ENCODE measurements around the gene BRICD5. TPM values are rescaled to one million over a fixed set of nuclear protein-coding genes. Genes with fewer than 3 reads are reported as not detected.

The BRICD5 gene
- total RNA-seq, 1 donor: 1.3 TPM

DNA sequence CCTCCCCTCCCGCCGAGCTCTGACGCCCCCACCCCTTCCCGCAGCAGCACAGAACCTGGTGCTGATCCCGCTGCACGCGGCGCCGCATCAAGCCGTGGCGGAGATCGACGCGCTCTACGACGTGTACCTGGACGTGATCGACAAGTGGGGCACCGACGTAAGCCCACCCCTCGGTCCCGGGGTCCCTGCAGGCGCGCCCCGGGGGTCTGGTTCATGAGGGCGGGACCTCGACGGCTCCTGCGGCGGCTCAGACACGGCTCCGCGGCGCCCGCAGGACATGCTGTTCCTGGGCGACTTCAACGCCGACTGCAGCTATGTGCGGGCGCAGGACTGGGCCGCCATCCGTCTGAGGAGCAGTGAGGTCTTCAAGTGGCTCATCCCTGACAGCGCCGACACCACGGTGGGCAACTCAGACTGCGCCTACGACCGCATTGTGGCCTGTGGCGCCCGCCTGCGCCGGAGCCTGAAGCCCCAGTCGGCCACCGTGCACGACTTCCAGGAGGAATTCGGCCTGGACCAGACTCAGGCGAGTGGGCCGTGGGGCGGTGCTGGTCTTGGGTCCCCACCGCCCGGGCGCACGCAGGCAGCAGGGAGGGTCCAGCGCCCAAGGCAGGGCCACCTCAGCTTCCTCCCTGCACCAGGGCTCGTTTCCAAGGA lies 27.0 kb upstream of the BRICD5 start:
- DNase-seq (ENCODE audit: low read depth in 2 of 3, low spot score in 2 of 3): no peak

DNA sequence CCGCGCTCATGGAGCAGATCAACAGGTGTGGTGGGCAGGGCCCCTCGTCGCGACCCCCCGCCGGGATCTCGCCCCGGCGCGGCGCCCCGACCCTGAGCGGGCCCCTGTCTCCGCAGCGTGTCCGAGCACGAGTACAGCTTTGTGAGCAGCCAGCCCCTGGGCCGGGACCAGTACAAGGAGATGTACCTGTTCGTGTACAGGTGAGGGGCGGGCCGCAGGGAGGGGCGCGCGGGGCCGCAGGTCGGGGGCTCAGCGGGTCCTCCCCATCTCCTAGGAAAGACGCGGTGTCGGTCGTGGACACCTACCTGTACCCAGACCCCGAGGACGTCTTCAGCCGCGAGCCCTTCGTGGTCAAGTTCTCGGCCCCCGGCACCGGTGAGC lies 26.4 kb upstream of the BRICD5 start:
- no peak for DNase-seq (ENCODE audit: low read depth in 2 of 3, low spot score in 2 of 3)

DNA sequence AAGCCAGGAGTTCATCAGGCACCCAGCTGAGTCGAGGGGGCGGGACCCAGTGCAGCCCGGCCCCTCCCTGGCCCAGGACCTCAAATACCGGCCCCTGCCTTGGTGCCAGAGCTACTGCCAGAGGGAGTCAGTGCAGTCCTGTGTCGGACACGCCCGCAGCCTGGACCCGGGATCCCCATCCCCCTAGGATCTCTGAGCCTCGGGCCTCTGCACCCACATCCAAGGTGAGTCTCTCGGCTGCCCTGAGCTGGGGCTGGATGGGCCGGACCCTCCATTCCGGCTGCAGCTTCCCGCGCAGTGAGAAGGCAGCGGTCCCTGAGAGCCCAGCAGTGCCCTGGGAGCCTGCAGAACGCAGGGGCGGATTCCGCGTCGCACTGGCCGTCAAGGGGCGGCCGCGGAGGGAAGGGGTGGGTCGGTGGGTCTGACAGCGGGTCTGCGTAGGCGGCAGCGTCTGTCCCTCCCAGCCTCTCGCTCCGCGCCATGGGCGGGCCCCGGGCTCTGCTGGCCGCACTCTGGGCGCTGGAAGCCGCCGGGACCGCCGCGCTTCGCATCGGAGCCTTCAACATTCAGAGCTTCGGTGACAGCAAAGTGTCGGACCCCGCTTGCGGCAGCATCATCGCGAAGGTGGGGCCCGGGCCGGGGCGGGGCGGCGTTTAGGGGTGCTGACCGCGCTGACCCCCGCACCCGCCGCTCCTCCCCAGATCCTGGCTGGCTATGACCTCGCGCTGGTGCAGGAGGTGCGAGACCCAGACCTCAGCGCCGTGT lies 25.9 kb upstream of the BRICD5 start, which contains the start of gene DNASE1L2:
Gene DNASE1L2 (plus strand): TSS at position 108 of the 765 bp plus-strand sequence. CDS start 373 bp downstream, at position 481.
- DNase-seq (ENCODE audit: low read depth in 2 of 3, low spot score in 2 of 3): no peak

DNA sequence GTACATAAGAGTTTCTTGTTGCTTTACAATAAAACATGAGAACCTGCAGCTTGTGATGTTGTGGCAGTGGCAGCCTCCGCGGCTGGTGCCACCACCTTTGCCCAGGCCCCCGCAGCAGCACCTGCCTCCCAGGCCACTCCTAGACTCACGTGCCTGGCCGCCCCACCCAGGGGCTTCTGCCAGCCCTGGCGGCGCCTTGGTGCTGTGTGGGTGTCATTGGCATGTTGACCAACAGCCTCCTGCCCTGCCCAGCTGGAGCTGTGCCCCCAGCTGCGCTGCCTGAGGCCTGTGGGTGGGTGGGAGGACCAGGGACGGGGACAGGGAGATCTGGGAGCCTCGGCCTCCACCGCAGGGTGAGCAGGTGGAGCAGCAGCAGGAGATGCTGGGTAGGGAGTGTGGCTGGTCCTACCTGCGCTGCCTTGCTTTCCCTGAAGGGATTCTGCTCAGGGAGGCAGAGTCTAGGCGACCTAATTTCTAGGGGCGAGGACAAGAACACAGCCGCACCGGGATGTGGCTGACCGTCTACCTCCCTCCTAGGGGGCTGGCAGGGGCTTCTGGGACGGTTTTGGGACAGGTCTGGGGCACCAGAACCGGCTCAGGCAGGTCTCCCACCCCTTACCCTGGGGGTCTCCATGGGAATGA lies 25.2 kb upstream of the BRICD5 start:
- DNase-seq (ENCODE audit: low read depth in 2 of 3, low spot score in 2 of 3): no peak

DNA sequence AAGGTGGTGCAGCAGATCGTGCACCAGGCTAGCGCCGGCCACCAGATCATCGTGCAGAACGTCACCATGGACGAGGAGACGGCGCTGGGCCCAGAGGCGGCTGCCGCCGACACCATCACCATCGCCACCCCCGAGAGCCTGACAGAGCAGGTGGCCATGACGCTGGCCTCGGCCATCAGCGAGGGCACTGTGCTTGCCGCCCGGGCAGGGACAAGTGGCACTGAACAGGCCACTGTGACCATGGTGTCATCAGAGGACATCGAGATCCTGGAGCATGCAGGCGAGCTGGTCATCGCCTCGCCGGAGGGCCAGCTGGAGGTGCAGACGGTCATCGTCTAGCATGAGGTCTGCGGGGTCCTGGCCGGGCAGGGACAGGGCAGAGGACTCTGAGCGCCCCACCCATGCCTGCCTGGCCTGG lies 24.6 kb upstream of the BRICD5 start:
- DNase-seq (ENCODE audit: low read depth in 2 of 3, low spot score in 2 of 3): no peak

DNA sequence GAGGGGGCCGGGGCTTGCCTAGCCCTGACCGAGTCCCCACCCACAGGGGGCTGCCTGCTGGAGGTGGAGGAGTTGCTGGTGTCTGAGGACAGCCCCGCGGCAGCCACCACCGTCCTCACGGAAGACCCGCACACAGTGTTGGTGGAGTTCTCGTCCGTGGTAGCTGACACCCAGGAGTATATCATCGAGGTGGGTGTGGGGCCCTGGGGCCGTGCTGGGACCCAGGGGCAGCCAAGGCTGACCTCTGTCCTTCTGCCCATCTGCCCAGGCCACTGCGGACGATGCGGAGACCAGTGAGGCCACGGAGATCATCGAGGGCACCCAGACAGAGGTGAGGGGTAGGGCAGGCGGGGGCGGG lies 24.1 kb upstream of the BRICD5 start:
- no peak for DNase-seq (ENCODE audit: low read depth in 2 of 3, low spot score in 2 of 3)

DNA sequence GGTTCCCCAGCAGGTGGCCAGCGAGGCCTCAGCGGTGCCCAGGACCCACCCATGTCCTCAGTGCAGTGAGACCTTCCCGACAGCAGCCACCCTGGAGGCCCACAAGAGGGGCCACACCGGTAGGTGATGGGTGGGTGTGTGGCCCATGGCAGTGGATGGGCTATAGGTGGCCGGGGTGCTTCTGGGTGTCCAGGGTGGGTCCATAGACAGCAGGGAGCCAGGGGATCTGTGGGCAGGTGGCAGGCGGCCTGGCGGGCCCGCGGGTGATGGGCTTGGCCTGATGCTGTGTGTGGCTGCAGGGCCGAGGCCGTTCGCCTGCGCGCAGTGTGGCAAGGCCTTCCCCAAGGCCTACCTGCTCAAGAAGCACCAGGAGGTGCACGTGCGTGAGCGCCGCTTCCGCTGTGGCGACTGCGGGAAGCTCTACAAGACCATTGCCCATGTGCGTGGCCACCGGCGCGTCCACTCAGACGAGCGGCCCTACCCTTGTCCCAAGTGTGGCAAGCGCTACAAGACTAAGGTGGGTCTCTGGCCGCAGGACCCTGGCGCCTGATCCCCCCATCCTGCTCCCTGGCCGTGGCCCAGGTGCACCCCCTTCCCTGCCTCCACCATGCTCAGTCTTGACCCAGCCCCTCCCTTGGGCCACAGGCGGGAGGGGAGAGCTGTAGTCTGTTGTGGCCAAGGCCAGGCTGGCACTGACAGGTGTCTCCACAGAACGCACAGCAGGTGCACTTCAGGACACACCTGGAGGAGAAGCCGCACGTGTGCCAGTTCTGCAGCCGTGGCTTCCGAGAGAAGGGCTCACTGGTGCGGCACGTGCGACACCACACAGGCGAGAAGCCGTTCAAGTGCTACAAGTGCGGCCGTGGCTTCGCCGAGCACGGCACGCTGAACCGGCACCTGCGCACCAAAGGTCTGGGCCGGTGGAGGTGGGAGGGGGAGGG lies 23.5 kb upstream of the BRICD5 start:
- no peak for DNase-seq (ENCODE audit: low read depth in 2 of 3, low spot score in 2 of 3)

DNA sequence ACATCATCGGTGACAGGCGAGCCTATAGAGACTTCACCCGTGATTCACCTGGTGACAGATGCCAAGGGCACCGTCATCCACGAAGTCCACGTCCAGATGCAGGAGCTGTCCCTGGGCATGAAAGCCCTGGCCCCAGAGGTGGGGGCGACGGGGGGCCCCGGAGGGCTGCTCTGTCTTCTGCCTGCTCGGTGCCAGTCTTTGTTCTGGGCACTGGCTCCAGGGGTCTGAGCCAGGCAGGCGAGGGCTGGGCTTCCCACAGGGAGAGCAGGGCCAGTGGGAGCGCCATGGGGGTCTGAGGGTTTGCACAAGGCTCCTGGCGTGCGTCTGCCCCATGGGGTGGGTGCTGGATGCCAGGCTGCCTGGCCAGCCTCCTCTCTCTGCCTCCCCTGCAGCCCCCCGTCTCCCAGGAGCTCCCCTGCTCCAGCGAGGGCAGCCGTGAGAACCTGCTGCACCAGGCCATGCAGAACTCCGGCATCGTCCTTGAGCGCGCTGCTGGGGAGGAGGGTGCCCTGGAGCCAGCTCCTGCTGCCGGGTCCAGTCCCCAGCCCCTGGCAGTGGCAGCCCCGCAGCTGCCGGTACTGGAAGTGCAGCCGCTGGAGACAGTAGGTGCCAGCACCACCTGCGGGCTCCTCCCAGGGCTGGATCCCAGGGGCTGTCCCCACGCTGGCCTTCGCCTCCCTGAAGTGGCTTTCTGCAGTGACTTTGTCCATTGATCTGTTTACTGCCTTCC lies 22.5 kb upstream of the BRICD5 start:
- no peak for DNase-seq (ENCODE audit: low read depth in 2 of 3, low spot score in 2 of 3)

DNA sequence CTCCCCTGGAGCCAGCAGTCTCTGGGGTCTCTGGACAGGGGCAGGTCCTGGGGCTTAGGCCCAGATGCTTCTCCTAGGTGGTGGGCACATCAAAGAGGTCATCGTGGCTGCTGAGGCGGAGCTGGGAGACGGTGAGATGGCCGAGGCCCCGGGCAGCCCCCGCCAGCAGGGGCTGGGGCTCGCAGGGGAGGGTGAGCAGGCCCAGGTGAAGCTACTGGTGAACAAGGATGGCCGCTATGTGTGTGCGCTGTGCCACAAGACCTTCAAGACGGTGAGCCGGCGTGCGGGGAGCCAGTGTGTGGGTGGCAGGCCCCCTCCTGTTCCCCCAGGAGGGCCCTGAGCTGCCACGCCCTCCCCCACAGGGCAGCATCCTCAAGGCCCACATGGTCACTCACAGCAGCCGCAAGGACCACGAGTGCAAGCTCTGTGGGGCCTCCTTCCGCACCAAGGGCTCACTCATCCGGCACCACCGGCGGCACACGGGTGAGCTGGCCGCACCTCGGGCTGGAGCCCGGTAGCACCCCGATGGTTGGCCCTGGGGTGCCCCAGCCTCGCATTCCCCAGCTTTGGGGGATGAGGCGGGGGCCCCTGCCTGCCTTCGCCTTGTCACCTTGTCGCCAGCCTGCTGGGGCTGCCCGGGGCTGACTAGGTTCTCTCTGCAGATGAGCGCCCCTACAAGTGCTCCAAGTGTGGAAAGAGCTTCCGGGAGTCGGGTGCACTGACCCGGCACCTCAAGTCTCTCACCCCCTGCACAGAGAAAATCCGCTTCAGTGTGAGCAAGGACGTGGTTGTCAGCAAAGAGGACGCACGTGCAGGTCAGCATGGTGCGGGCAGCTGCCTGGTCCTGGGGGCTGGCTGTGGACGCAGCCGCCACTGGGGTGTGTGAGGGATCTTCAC lies 21.7 kb upstream of the BRICD5 start:
- no peak for DNase-seq (ENCODE audit: low read depth in 2 of 3, low spot score in 2 of 3)

DNA sequence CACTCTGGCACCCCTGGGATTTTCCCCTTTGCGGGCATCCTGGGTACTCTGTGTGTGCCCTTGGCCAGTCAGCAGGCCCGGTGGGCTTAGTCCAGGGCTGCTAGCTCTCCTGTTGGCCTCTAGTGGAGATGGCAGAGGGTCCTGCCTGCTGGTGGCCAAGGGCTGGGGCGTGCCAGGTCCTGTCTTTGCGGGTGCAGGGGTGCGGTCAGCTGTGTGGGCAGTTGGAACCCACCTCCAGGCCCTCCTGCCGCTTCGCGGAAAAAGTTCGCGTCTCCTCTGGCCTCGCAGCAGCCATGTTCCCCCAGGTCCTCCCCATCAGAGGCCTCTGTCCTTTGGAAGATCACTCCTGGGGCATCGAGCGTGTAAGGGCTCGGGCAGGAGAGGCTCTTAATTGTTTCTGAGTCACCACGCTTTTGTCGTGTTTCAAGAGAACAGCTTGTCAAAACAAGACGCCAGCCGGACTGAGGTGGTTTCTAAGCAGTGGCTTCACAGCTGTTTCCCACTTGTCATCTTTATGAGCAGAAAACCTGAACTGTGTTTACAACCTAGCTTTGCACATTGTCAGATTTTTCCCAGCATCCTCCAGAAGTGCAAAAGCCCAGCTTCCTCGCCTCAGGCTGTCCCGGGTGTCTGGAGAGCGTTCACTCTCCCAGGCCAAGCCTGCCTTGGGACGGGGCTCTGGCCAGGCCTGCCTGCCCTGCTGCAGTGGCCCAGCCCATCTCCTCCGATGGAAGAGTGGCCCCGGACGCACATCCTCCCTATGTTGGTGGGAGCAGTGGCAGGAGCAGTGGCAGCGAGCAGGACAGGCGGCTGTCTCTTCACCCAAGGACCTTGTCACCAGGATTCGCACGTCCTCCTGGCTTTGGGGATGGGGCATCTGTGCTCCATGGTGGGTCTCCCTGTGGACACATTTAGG lies 20.6 kb upstream of the BRICD5 start:
- DNase-seq (ENCODE audit: low read depth in 2 of 3, low spot score in 2 of 3): no peak

DNA sequence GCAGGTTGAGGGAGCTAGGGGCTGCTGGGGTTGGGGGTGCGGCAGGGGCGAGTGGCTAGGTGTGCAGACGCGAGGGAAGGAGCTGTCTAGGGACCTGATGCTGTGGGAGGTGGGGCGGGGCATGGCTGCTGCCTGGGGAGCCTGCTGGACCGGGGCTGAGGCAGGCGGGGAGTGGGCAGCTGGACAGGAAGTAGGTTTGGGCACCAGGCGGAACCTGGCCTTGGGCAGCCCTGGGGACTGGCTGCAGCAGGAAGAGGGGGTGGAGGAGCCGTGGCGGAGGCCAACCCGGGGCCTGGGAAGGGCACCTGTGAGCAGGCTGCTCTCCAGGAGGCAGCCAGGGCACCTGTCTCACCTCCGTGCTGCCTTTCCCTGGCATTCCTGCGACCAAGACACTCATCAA lies 19.7 kb upstream of the BRICD5 start:
- no peak for DNase-seq (ENCODE audit: low read depth in 2 of 3, low spot score in 2 of 3)

DNA sequence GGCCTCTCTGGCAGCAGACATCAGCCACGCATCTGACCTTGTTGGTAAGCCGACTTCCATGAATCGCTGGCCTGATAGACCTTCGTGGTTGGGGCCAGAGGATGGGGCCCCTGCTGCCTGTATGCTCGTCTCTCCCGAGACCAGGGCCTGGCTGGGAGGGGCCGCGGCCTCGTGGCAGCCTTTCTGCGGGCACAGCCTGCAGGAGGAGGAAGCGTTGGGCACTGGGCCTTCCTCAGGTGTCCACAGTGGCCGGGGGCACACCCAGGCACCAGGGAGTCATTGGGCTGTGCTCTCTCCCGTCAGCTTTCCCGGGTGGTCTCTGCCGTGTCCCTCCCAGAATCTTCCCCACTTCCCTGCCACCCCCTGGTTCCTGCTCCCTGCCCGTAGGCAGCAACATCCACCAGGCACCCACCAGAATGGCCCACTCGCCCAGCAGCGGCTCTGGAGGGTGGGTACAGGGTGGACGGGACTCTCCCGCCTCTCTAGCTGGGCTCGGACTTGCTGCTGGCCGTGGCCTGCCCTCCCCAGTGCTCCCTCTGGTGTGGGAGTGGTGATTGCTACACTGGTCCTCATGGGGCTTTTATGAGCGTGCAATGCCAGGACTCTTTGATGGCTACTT lies 19.1 kb upstream of the BRICD5 start:
- DNase-seq (ENCODE audit: low read depth in 2 of 3, low spot score in 2 of 3): no peak

DNA sequence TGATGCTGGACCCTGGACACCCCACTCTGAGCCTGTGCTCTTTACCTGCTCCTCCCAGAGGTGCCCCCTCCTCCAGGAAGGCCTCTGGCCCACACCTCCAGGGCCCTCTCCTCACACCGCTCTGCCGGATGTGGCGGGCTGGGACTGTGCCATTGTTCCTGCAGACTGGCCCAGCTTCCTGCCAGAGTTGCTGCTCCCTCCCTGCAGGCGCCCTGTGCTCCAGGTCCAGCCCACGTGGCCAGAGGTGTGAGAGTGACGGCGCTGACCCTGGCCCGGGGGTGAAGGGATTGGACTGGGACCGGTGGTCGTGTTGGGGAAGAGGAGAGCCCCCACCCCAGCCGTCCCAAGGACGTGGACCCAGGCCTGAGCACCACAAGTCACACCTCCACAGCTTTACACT lies 18.4 kb upstream of the BRICD5 start:
- DNase-seq (ENCODE audit: low read depth in 2 of 3, low spot score in 2 of 3): no peak

DNA sequence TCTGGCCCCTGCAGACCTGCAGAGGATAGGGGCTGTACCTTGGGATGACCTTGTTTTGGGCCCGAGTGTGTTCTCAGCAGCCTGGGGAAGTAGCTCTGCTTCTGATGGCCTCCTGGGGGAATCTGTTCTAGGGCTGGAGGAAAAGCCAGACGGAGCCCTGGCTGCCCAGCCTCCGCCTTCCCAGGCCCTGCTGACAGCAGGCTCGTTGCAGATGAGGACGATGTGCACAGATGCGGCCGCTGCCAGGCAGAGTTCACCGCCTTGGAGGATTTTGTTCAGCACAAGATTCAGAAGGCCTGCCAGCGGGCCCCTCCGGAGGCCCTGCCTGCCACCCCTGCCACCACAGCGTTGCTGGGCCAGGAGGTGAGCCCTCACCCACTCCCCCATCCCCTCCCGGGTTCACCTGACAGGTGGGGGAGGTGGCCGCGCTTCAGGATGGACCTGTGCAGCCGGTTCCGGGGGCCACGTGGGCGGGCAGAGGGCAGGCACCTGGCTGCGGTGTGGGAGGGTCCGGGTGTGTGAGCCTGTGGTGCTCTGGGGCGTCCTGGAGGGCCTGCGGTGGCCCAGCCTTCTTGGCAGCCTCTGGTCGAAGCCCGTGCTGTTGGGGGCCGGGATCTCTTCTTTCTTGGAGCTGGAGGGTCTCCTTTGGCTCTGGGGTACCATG lies 17.6 kb upstream of the BRICD5 start:
- no peak for DNase-seq (ENCODE audit: low read depth in 2 of 3, low spot score in 2 of 3)

DNA sequence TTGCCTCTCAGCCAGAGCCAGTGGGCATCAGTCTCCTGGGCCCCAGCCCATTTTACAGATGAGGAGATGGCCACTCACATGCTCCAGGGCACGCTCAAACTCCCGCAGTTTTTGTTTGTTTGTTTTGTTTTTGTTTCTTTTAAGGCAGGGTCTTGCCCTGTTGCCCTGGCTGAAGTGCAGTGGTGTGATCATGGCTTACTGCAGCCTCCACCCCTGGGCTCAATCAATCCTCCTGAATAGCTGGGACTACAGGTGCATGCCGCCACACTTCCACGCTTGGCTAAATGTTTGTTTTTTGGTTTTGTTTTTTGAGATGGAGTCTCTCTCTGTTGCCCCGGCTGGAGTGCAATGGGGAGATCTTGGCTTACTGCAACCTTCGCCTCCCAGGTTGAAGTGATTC lies 16.3 kb upstream of the BRICD5 start:
- no peak for DNase-seq (ENCODE audit: low read depth in 2 of 3, low spot score in 2 of 3)

DNA sequence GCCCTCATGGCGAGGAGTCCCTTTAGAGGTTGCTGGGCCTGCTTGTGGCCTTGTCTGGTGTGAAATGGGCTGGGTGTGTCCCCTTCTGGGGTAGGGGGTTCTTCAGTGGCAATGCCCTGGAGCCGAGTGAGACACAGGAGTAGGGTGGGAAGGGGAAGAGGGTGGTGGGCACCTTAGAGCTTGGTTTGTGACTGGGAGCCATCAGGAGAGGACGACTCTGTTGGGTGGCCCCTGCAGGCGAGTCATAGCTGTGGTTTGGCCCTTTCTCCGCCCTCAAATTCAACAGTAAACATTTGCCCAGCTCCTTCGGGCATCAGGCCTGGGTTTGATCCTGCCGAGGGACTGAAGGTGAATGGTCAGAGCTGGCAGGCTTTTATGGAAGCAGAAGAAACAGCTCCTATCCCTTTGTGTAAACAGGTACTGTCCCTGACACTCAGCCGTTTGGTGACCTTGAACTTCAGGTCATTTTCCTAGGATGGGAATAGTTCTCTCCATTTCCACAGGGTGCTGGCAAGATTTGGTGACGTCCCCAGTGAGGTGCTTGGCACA lies 15.7 kb upstream of the BRICD5 start:
- no peak for DNase-seq (ENCODE audit: low read depth in 2 of 3, low spot score in 2 of 3)

DNA sequence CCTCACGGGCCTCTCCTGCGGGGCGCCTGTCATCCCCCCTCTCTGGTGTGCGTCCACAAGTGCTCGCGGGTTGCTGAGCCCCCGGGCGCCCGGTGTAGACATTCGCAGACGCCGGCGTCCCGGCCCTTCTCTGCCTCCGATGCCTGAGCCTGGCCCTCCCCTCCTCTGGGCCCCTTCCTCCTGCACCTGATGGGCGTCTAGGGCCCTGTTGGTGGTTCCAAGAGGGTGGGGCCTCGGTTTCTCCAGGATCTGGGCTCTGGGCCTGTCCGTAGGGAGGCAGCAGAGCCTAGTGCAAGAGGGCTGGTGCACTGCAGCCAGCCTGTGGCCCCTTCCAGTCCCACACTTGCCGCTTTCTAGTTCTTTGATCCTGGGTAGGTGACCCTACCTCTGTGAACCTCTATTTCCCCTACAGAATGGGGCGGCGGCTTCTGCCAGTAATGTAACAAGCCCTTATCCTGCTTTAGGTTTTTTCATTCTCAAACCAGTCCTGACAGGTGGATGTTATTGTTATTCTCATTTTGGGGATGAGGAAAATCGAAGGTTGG lies 13.4 kb upstream of the BRICD5 start:
- DNase-seq (ENCODE audit: low read depth in 2 of 3, low spot score in 2 of 3): peak in 2 of 3 donors; percentile 28 to 29

Data from hematopoietic multipotent progenitor cell (in vitro differentiated cells).